Progenitor cell of endocrine pancreas (in vitro differentiated cells): Measurements from ENCODE around the gene THADA. TPM values are rescaled to one million over a fixed set of nuclear protein-coding genes. Genes with fewer than 3 reads are reported as not detected.

Experiments used
- DNase-seq: peaks from one replicate; pipeline ENCODE4 v3.0.0; 2021; ENCODE audit warnings: low spot score; ENCODE audit not compliant: unreplicated experiment
- H3K27ac Mint-ChIP-seq: 2 replicates; pipeline ENCODE4 v1.8.0; 2021; ENCODE audit warnings: mild to moderate bottlenecking, moderate library complexity, mixed read lengths
- H3K27me3 Mint-ChIP-seq: 2 replicates; pipeline ENCODE4 v1.8.0; 2021; ENCODE audit warnings: mixed read lengths
- H3K36me3 Mint-ChIP-seq: 2 replicates; pipeline ENCODE4 v1.8.0; 2022; ENCODE audit warnings: mixed read lengths; ENCODE audit not compliant: insufficient read depth
- H3K4me1 Mint-ChIP-seq: 2 replicates; pipeline ENCODE4 v1.8.0; 2021; ENCODE audit warnings: low read depth, mixed read lengths
- H3K4me3 Mint-ChIP-seq: 2 replicates; pipeline ENCODE4 v1.8.0; 2021; ENCODE audit warnings: low read depth, mild to moderate bottlenecking, moderate library complexity, mixed read lengths
- H3K9me3 Mint-ChIP-seq: 2 replicates; pipeline ENCODE4 v1.8.0; 2021; ENCODE audit warnings: low read depth, mixed read lengths
- total RNA-seq: library from RNA; stranded (reverse); gene quantifications from 2 replicates; pipeline ENCODE4 v1.2.1, GENCODE V29; 2021
- TF ChIP-seq, protein P1 (sequence below): fragments of 200-600 bp; sonication (generic); IDR thresholded peaks from one replicate; pipeline ENCODE4 v1.5.0; 2021; ENCODE audit warnings: antibody characterized with exemption, mild to moderate bottlenecking; ENCODE audit not compliant: unreplicated experiment

The THADA gene
- total RNA-seq, 1 donor from 2014 or later: 39.4 TPM

DNA sequence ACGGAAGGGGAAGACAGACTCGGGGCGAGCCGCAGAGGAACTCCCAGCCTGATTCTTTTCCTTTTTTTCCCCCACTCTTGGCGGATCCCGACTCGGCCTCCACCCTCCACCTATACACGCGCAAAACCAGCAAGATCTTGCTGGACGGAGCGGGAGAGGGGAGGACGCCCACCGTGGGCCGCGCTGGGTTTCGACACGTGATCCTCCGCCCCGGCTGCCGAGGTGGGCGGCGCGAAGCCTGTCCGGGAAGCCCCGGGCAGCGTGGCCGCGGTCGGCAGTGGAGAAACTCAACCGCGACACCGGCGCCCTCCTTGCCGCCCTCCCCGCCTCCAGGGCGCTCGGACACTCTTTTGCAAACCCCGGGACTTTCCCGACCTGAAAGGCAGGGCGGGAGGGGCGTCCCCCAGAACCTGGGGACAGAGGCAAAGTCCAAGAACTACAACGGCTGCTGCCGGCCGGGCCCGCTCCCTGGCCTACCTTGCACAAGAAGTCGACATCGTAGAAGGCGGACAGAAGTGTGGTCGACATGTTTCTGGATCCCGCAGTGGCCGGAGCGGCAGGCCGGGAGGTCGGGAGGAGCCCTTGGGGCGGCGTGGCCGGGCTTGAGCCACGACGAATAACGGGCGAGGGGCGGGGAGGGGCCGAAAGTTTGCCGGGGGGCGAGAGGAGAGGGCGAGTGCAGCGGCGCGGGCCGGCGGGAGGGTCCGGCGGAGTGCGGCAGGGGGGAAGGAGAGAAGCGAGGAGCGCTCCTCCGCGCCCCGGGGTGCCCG lies 369.9 kb downstream of the THADA start:
- Mint-ChIP-seq H3K27me3 (no peaks in the 10 kb centered on the region), H3K9me3 (no peaks in the 10 kb centered on the region), H3K4me3 (peak overlapping the region; percentile 97), H3K4me1 (peaks cover 33% of the 10 kb centered on the region), H3K36me3 (peaks cover 24% of the 10 kb centered on the region), H3K27ac (peak overlapping the region; percentile 93)
- TF ChIP-seq, protein P1, sequence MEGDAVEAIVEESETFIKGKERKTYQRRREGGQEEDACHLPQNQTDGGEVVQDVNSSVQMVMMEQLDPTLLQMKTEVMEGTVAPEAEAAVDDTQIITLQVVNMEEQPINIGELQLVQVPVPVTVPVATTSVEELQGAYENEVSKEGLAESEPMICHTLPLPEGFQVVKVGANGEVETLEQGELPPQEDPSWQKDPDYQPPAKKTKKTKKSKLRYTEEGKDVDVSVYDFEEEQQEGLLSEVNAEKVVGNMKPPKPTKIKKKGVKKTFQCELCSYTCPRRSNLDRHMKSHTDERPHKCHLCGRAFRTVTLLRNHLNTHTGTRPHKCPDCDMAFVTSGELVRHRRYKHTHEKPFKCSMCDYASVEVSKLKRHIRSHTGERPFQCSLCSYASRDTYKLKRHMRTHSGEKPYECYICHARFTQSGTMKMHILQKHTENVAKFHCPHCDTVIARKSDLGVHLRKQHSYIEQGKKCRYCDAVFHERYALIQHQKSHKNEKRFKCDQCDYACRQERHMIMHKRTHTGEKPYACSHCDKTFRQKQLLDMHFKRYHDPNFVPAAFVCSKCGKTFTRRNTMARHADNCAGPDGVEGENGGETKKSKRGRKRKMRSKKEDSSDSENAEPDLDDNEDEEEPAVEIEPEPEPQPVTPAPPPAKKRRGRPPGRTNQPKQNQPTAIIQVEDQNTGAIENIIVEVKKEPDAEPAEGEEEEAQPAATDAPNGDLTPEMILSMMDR: no peak
- peak; percentile 37 for DNase-seq

DNA sequence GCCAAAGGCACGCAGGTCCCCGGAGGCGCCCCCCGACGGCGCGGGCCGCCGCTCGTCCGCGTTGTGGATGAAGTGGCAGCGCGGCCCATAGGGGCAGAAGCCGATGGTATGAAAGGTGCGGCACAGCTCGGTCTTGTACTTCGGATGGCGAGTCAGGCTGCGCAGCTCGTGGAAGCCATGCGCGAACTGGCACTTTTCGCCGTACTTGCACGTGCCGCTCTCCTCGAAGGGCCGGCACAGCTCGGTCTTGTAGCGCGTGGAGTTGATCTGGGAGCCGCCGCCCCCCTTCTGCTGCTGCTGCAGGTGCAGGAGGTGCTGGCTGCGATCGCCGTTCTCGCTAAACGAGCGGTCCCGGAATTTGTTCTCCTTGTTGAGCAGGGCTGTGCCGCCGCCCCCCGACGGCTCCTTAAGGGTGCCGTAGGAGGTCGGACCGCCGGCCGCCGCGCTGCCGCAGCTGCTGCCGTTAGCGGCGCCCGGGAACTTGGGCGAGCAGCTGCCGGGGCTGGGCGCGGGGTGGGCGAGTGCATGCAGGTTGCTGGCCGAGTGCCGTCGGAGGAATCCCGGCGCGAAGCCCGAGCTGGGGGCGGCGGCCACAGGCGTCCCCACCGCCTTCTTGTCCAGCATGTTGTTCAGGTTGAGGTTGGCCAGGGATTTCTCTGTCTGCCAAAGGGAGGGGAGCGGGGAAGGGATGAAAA lies 370.6 kb downstream of the THADA start:
- DNase-seq: peak; percentile 29
- Mint-ChIP-seq H3K36me3 (peaks cover 22% of the 10 kb centered on the region), H3K27ac (peak overlapping the region; percentile 93), H3K9me3 (no peaks in the 10 kb centered on the region), H3K27me3 (no peaks in the 10 kb centered on the region), H3K4me1 (peaks cover 39% of the 10 kb centered on the region), H3K4me3 (peak overlapping the region; percentile 97)
- TF ChIP-seq, protein P1: no peak

DNA sequence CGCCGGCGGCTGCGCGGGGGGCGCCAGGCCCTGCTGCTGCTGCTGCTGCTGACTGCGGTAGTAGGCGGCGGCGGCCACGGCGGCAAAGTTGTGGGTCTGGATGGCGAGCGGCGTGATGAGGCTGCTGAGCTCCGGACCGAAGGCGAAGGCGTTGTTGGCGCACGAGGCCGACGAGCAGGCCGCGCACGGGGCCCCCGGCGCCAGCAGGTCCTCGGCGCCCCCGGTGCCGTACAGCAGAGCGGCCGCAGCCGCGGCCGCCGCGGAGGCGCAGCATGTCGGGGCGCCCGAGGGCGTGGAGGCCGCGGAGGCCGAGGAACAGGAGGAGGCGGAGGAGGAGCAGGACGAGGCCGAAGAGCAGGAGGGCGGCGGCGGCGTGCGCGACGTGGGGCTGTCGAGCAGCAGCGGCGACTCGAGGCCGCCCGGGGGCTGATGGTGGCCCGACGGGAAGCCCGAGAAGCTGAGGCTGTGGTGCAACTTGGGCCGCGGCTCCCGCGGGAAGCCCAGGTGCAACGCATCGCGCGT lies 371.2 kb downstream of the THADA start:
- peak overlapping the region; percentile 97 for H3K4me3 Mint-ChIP-seq
- no peaks in the 10 kb centered on the region for H3K27me3 Mint-ChIP-seq
- no peaks in the 10 kb centered on the region for H3K9me3 Mint-ChIP-seq
- no peak for DNase-seq
- no peak overlapping the region for H3K27ac Mint-ChIP-seq
- TF ChIP-seq, protein P1: no peak
- peaks cover 44% of the 10 kb centered on the region for H3K4me1 Mint-ChIP-seq
- peaks cover 22% of the 10 kb centered on the region for H3K36me3 Mint-ChIP-seq

DNA sequence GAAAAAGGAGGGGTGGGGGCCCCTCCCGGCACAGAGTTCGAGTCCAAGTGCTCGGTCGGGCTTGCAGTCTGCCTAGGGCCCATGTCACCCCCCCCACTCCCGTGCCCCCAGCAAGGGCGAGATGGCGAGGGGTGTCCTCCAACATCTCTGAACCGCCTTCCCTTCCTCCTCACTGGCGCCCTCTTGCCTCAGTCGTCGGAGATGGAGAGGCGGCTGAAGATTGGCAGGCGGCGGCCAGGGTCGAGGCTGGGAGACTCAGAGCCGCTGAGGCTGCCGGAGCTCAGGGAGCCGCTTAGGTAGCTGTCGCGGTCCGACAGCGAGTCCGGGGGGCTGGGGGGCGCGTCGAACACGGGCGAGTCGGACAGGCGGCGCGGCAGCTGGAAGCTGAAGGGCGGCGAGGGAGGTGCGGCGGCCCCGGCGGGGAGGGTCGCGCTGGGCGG lies 371.7 kb downstream of the THADA start:
- DNase-seq: peak; percentile 49
- peak overlapping the region; percentile 99 for H3K27ac Mint-ChIP-seq
- H3K27me3 Mint-ChIP-seq: no peaks in the 10 kb centered on the region
- H3K9me3 Mint-ChIP-seq: no peaks in the 10 kb centered on the region
- H3K4me3 Mint-ChIP-seq: peak overlapping the region; percentile 97
- TF ChIP-seq, protein P1: peak; percentile 52
- H3K36me3 Mint-ChIP-seq: peaks cover 20% of the 10 kb centered on the region
- peaks cover 43% of the 10 kb centered on the region for H3K4me1 Mint-ChIP-seq

DNA sequence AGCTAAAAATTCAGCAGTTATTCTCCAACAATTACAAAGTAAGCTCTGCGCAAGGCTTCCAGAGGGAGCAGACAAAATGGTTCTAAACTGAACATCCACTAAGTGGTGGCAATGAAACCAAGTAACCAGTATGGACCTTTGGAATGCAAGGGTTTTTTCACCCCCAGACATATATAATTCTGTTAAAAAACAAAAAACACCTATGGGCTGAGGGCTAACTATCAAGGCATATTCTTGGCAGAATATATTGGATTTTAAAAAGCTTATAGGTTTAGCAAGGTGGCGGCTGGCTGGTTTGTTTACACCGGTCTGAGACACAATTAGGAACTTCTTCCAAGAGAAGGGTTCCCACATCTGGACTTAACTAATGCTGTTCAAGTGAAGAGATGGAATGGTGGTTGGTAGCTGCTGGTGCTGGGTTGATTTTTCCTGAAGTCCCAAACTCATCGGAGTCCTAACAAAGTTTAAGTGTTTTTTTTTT lies 372.3 kb downstream of the THADA start:
- Mint-ChIP-seq H3K36me3 (peaks cover 20% of the 10 kb centered on the region), H3K27ac (peak overlapping the region; percentile 99), H3K9me3 (no peaks in the 10 kb centered on the region), H3K27me3 (no peaks in the 10 kb centered on the region), H3K4me3 (peak overlapping the region; percentile 97), H3K4me1 (peaks cover 46% of the 10 kb centered on the region)
- DNase-seq: no peak
- TF ChIP-seq, protein P1: no peak
